Omental fat pad (tissue), 4 donors: Measurements from ENCODE around the gene UBD. TPM values are rescaled to one million over a fixed set of nuclear protein-coding genes. Genes with fewer than 3 reads are reported as not detected.

Source experiments
- ATAC-seq: fragments of 150-250 bp; one replicate; pipeline ENCODE4 v1.9.1; 2016; ENCODE audit warnings: mild to moderate bottlenecking, moderate library complexity; ENCODE audit not compliant: low FRiP score
- DNase-seq: peaks from one replicate; pipeline ENCODE4 v3.0.0-alpha.2; 2019; ENCODE audit warnings: low spot score
- total RNA-seq, 4 donors: library from RNA; depleted of rRNA; stranded (reverse); fragments of >200 nt; gene quantifications; one replicate each; pipeline ENCODE4 v1.1.0, GENCODE V29; 2016
- TF ChIP-seq, protein P1 (sequence below), 3 donors: fragments of 450-650 bp; IDR thresholded peaks; one replicate each; pipeline ENCODE4 v1.5.1; 2016 to 2017; ENCODE audit warnings: antibody characterized with exemption in 3 of 3, mild to moderate bottlenecking in 3 of 3, moderate library complexity in 2 of 3

Gene UBD
- total RNA-seq, 4 donors from 2014 or later, result 1.1 to 4.9 TPM; not detected in 2

- TF ChIP-seq, protein P1, sequence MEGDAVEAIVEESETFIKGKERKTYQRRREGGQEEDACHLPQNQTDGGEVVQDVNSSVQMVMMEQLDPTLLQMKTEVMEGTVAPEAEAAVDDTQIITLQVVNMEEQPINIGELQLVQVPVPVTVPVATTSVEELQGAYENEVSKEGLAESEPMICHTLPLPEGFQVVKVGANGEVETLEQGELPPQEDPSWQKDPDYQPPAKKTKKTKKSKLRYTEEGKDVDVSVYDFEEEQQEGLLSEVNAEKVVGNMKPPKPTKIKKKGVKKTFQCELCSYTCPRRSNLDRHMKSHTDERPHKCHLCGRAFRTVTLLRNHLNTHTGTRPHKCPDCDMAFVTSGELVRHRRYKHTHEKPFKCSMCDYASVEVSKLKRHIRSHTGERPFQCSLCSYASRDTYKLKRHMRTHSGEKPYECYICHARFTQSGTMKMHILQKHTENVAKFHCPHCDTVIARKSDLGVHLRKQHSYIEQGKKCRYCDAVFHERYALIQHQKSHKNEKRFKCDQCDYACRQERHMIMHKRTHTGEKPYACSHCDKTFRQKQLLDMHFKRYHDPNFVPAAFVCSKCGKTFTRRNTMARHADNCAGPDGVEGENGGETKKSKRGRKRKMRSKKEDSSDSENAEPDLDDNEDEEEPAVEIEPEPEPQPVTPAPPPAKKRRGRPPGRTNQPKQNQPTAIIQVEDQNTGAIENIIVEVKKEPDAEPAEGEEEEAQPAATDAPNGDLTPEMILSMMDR (IDR thresholded peaks at IDR 0.05), result no peak
- no peak for ATAC-seq
These were observed 28.7 kb downstream of the UBD start for GRCh38 chr6:29530671-29531310.

GRCh38 chr6:29529956-29530355, 29.6 kb downstream of the UBD start:
- no peak for ATAC-seq

More at GRCh38 chr6:29530671-29531310, 28.7 kb downstream of the UBD start:
- no peak for DNase-seq

GRCh38 chr6:29528988-29529560, 30.5 kb downstream of the UBD start:
- ATAC-seq (no peak), DNase-seq (no peak)
- TF ChIP-seq, protein P1 (IDR thresholded peaks at IDR 0.05), result no peak

More at GRCh38 chr6:29529956-29530355, 29.6 kb downstream of the UBD start:
- DNase-seq, result no peak
- TF ChIP-seq, protein P1 (IDR thresholded peaks at IDR 0.05), result no peak

GRCh38 chr6:29528300-29528931, 31.1 kb downstream of the UBD start:
- no peak for ATAC-seq
- DNase-seq, result no peak
- TF ChIP-seq, protein P1 (IDR thresholded peaks at IDR 0.05), result no peak

GRCh38 chr6:29527564-29527963, 32.0 kb downstream of the UBD start:
- TF ChIP-seq, protein P1 (IDR thresholded peaks at IDR 0.05), result no peak
- ATAC-seq, result no peak
- no peak for DNase-seq

DNA sequence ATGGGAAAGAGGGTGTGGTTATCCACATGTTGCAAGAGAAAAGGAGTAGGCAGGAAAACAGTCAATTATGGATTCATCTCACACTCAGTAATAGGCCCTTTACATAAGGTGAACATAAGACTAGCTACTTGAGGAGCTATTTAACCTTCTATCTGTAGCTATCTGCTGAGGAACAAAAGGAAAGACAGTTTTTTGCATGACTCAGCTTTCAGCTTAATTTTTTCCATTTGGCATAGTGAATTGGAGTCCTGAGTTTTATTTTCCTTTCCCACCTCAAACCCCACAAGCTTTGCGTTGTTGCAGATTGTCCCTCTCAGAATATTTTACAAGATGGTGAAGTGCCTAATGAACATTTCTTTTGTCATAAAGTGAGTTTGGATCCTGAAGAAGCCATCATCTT, 32.4 kb downstream of the UBD start:
- ATAC-seq, result no peak
- TF ChIP-seq, protein P1 (IDR thresholded peaks at IDR 0.05), result no peak
- DNase-seq, result no peak

DNA sequence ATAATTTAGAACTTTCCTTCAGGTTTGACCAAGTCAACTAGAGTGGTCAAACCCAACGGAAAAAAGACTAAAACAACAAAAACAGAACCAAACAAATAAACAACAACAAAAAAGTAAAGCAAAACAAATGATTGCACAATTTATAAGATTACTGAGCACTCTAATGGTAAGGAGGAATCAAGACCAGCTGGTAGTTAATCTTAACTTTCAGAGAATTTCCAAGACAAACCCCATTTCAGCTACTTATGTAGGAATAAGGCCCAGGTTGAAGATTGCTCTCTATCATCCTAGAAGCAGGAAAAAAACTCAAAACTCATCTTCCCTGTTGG, 34.3 kb downstream of the UBD start:
- DNase-seq (no peak), ATAC-seq (no peak)
- TF ChIP-seq, protein P1 (IDR thresholded peaks at IDR 0.05), result no peak
